H1 (cell line): ENCODE data around the gene NUDT1. TPM values are rescaled to one million over a fixed set of nuclear protein-coding genes. Genes with fewer than 3 reads are reported as not detected.

Experiments
- SAP30 ChIP-seq: fragments of 300-600 bp; sonication (generic); IDR thresholded peaks from 2 replicates; pipeline ENCODE4 v1.7.1; 2012; ENCODE audit warnings: low read length, moderate library complexity, mild to moderate bottlenecking, inconsistent platforms; ENCODE audit not compliant: insufficient read depth, insufficient replicate concordance
- polyA plus RNA-seq, 7 experiments: library from polyadenylated mRNA; depleted of rRNA in 3 of 7; stranded (reverse) in 5 of 7; unstranded in 2 of 7; fragments of >200 nt in 5 of 7; fragments of 200-250 nt in 2 of 7; gene quantifications; 1 replicate in 5 of 7; 2 replicates in 1 of 7; 4 replicates in 1 of 7; pipeline versions ENCODE4 v1.2.1 to v1.2.3, GENCODE V29; 2011 to 2013; ENCODE audit warnings: missing spikeins in 2 of 7, mixed read lengths in 2 of 7
- total RNA-seq: library from RNA; stranded (reverse); fragmentation: NEBNext Ultra II Directional; extraction: Animal tissue kit (Norgen Biotek cat#: 25700); gene quantifications from 2 replicates; pipeline ENCODE4 v1.2.1, GENCODE V29; 2021

NUDT1 gene
- total and polyA plus RNA-seq, 2 of the 8 experiments (the other 6 are each of a cell fraction or from before 2014, with no cell fraction given) = 76.1 to 89.5 TPM

- TF ChIP-seq SAP30 = no peak
Measured at GRCh38 chr7:2271273-2272026, 29.4 kb downstream of the NUDT1 start (continued).
